Measurements from ENCODE around the gene TEK.
A peak's percentile ranks its signal among the peaks of the same experiment; 100 is the strongest.

Gene TEK

DNA sequence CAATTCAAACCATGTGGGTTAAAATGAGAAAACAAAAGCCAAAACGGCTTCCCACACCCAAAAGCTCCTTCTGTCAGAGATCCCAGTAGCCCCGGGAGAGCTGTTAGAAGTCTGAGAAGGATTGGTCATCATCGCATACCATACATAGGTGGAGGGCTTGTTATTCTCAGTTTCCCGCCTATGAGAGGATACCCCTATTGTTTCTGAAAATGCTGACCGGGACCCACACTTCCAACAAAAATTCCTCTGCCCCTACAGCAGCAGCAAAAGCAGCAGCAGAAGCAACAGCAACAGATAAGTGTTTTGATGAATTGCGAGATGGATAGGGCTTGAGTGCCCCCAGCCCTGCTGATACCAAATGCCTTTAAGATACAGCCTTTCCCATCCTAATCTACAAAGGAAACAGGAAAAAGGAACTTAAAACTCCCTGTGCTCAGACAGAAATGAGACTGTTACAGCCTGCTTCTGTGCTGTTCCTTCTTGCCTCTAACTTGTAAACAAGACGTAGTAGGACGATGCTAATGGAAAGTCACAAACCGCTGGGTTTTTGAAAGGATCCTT is at the start of gene TEK:
TSS of gene TEK (plus strand) at position 245 of the 561 bp plus-strand sequence. CDS start 366 bp downstream, outside the sequence.
- no peak within 1 kb of the TSS for H3K4me3 ChIP-seq (ENCODE audit: low read depth, low read length)
- TF ChIP-seq, protein P1, sequence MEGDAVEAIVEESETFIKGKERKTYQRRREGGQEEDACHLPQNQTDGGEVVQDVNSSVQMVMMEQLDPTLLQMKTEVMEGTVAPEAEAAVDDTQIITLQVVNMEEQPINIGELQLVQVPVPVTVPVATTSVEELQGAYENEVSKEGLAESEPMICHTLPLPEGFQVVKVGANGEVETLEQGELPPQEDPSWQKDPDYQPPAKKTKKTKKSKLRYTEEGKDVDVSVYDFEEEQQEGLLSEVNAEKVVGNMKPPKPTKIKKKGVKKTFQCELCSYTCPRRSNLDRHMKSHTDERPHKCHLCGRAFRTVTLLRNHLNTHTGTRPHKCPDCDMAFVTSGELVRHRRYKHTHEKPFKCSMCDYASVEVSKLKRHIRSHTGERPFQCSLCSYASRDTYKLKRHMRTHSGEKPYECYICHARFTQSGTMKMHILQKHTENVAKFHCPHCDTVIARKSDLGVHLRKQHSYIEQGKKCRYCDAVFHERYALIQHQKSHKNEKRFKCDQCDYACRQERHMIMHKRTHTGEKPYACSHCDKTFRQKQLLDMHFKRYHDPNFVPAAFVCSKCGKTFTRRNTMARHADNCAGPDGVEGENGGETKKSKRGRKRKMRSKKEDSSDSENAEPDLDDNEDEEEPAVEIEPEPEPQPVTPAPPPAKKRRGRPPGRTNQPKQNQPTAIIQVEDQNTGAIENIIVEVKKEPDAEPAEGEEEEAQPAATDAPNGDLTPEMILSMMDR (IDR thresholded peaks at IDR 0.05; ENCODE audit: control insufficient read depth, extremely low read depth, insufficient read depth): no peak
- no peak for DNase-seq (ENCODE audit: low read depth)

DNA sequence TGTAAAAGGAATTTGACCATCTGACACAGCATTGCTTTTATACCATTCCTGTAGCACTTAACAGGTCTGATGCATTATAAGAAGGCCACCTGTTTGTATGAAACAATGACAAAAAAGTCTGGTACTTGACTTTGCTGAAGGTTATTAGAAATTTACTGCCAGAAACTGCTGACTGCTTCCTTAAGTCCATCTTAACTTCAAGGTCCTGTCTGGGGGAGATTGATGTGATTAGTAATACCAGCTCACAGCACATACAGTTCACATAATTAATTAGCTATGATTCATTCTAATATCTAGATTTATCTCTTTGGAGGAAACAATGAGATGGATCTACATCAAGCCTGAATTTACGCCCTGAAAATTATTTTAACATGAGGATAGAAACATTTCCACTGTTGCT is 49.6 kb upstream of the TEK start:
- DNase-seq (ENCODE audit: low read depth): no peak

DNA sequence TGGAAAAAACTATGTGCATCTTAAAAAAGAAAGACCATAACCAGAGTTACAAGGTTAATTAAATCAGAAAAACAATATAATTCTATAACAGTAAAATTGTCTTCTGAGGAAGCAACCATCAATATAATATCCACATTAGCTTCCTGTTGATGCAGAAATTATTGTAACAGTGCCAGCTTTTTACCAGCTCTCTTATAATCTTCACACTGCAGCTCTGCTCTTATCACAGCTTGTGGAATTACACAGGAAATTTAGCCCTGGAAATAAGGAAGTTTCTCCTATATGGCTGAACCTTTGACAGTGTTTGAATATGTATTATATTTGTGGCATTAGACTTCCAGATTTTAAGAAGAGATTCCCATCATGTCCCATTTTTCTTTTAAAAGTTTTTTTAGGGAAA is 49.1 kb upstream of the TEK start:
- DNase-seq (ENCODE audit: low read depth): no peak
- H3K4me3 ChIP-seq (ENCODE audit: low read depth, low read length): no peak overlapping the region
- TF ChIP-seq, protein P1 (IDR thresholded peaks at IDR 0.05; ENCODE audit: control insufficient read depth, extremely low read depth, insufficient read depth): no peak

More for the DNA sequence above, 49.6 kb upstream of the TEK start:
- TF ChIP-seq, protein P1 (IDR thresholded peaks at IDR 0.05; ENCODE audit: control insufficient read depth, extremely low read depth, insufficient read depth): no peak
- H3K4me3 ChIP-seq (ENCODE audit: low read depth, low read length): no peak overlapping the region

DNA sequence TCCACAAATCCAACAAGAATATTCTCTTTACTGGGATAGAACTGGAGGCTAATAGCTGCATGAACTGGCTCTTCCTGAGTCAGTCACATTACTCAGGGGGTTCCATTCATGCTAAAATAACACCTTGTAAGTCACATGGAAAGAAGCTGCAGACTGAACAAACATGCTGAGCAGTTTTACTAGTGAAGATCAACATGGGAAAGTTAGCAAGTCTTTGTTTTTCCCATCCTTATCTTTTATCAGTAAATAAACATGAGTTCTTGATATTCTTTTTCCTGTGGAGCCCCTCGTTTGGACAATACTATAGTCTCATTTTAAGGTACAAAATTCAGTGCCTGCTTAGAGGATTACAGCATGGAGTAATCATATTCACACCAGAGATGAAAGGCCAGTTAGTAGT is 43.7 kb upstream of the TEK start:
- TF ChIP-seq, protein P1 (IDR thresholded peaks at IDR 0.05; ENCODE audit: control insufficient read depth, extremely low read depth, insufficient read depth): no peak

DNA sequence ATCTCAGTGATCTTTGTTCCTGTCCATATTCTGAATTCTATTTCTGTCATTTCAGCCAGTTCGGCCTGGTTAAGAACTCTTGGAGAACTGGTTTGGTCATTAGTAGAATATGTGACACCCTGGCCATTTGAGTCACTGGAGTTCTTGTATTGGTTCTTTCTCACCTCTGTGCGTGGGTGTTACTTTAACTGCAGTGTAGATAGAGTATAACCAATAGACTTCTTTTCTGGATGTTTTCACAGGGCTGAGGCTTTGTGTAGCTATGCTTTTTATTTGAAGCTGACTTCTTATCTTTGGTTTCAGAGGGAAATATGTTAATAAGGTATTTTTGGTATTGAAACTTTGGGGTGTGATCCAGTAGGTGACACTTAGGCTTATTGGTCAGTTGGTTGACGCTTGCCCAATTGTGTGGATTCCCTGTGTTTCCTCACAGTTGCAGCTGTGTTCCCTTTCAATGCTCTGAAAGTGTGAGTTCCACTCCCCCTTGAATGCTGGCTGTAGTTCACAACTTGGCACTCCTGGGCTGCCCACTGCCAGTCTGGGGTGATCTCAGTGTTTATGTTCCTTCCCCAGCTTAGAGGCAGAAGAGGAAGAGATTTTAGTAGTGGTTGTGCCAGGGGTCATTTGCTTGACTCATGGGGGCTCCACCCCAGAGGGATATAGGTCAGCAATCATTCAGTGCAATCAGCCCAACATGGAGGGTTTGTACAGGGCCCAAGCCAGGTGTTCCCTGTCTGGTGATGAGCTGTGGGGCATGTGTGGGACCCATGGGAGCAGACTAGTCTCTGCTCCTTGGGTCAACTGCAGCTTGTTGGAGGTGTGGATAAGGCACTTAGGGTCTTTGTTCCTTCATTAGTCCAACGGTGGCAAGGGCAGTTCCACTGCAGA is 34.9 kb upstream of the TEK start:
- DNase-seq (ENCODE audit: low read depth): no peak
- TF ChIP-seq, protein P1 (IDR thresholded peaks at IDR 0.05; ENCODE audit: control insufficient read depth, extremely low read depth, insufficient read depth): no peak

More for the DNA sequence above, 43.7 kb upstream of the TEK start:
- peak; percentile 93 for DNase-seq (ENCODE audit: low read depth)
- no peak overlapping the region for H3K4me3 ChIP-seq (ENCODE audit: low read depth, low read length)

DNA sequence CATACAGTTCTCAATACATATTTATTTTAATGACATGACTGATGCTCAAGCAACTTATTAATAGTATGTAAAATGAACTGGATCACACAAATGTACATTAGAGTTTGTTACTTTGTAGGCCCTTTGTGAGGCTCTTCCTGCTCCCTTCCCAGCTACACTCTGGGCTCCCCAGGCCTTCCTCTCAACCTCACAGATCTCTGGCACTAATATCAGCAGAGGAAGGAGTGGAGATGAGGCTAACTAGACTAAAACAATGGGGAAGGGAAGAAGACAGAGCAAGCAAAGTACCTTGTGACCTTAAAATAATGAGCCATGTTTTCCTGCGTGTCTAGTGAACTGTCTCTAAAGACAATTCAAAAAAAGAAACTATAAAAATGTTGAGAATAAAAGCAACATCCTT is 30.3 kb upstream of the TEK start:
- peak; percentile 60 for DNase-seq (ENCODE audit: low read depth)
- TF ChIP-seq, protein P1 (IDR thresholded peaks at IDR 0.05; ENCODE audit: control insufficient read depth, extremely low read depth, insufficient read depth): no peak
- no peak overlapping the region for H3K4me3 ChIP-seq (ENCODE audit: low read depth, low read length)

More for the DNA sequence above, 34.9 kb upstream of the TEK start:
- no peak overlapping the region for H3K4me3 ChIP-seq (ENCODE audit: low read depth, low read length)

Data from LNCaP clone FGC (cell line).